K562 (cell line): Measurements from ENCODE around the gene RNASET2. TPM values are rescaled to one million over a fixed set of nuclear protein-coding genes. Genes with fewer than 3 reads are reported as not detected.

Experiments used
- BRCA1 ChIP-seq, 2 experiments: fragments of 450-650 bp in 1 of 2; sonication (generic) in 1 of 2; formaldehyde crosslinking in 1 of 2; IDR thresholded peaks; 2 replicates each; pipeline versions ENCODE4 v1.5.0 to v1.6.1; 2017 to 2020; ENCODE audit warnings: mild to moderate bottlenecking in 1 of 2, missing genetic modification reagents in 1 of 2
- CBX8 ChIP-seq: fragments of 200-600 bp; sonication (generic); IDR thresholded peaks from 2 replicates; pipeline ENCODE4 v1.6.1; 2012; ENCODE audit warnings: borderline replicate concordance, mixed run types, low read depth, mild to moderate bottlenecking, moderate library complexity, mixed read lengths, low read length, control low read depth, inconsistent platforms; ENCODE audit not compliant: poor library complexity, severe bottlenecking; ENCODE audit errors: extremely low read depth
- FOXK1 ChIP-seq: sonication (generic); formaldehyde crosslinking; IDR thresholded peaks from 2 replicates; pipeline ENCODE4 v1.8.0; 2022; ENCODE audit warnings: missing genetic modification reagents, mild to moderate bottlenecking, borderline replicate concordance
- HDAC1 ChIP-seq, 2 experiments: fragments of 450-650 bp; IDR thresholded peaks; 2 replicates each; pipeline ENCODE4 v1.6.1; 2016 to 2017; ENCODE audit warnings: inconsistent platforms in 1 of 2, mild to moderate bottlenecking in 1 of 2, moderate library complexity in 1 of 2
- HDAC8 ChIP-seq: fragments of 450-650 bp; IDR thresholded peaks from 2 replicates; pipeline ENCODE4 v1.6.1; 2016; ENCODE audit warnings: mild to moderate bottlenecking, missing genetic modification characterization, moderate library complexity, missing compliant biosample characterization
- HNRNPUL1 ChIP-seq: fragments of 200-400 bp; formaldehyde crosslinking; IDR thresholded peaks from 2 replicates; pipeline ENCODE4 v1.6.1; 2017; ENCODE audit warnings: low read length
- KAT8 ChIP-seq: fragments of 450-650 bp; IDR thresholded peaks from 2 replicates; pipeline ENCODE4 v1.6.1; 2016; ENCODE audit warnings: low read depth, mild to moderate bottlenecking
- NFRKB ChIP-seq: fragments of 450-650 bp; IDR thresholded peaks from 2 replicates; pipeline ENCODE4 v1.6.1; 2016; ENCODE audit warnings: low read depth
- PPARD ChIP-seq: fragments of 250-450 bp; sonication (Bioruptor Pico); IDR thresholded peaks from 2 replicates; pipeline ENCODE4 v1.8.0; 2022; ENCODE audit warnings: inconsistent platforms, mild to moderate bottlenecking, moderate library complexity
- SIN3B ChIP-seq: fragments of 450-650 bp; IDR thresholded peaks from 2 replicates; pipeline ENCODE4 v1.6.1; 2017; ENCODE audit warnings: low read depth, mild to moderate bottlenecking, moderate library complexity
- SUPT5H ChIP-seq: fragments of 450-650 bp; IDR thresholded peaks from 2 replicates; pipeline ENCODE4 v1.6.1; 2016
- TAF1 ChIP-seq: IDR thresholded peaks from 2 replicates; pipeline ENCODE4 v1.6.1; 2011; ENCODE audit warnings: mild to moderate bottlenecking, low read length, moderate library complexity; ENCODE audit not compliant: insufficient read depth, control insufficient read depth, severe bottlenecking; ENCODE audit errors: extremely low read depth
- TBP ChIP-seq: optimal IDR thresholded peaks from 2 replicates; pipeline ENCODE3; 2011; ENCODE audit warnings: low read depth, low read length, improper control_type of control experiment
- TCF3 ChIP-seq: sonication (generic); formaldehyde crosslinking; IDR thresholded peaks from 2 replicates; pipeline ENCODE4 v1.4.0; 2020; ENCODE audit warnings: mild to moderate bottlenecking, missing genetic modification reagents
- ZFX ChIP-seq: sonication (generic); formaldehyde crosslinking; IDR thresholded peaks from 2 replicates; pipeline ENCODE4 v1.8.0; 2022; ENCODE audit warnings: mild to moderate bottlenecking, missing genetic modification reagents, moderate library complexity
- ZNF76 ChIP-seq: fragments of 250-450 bp; sonication (Bioruptor Pico); IDR thresholded peaks from 2 replicates; pipeline ENCODE4 v1.4.0; 2020; ENCODE audit warnings: mild to moderate bottlenecking, moderate library complexity, borderline replicate concordance
- ZNF785 ChIP-seq: fragments of 250-450 bp; sonication (Bioruptor Pico); IDR thresholded peaks from 2 replicates; pipeline ENCODE4 v1.4.0; 2020; ENCODE audit warnings: mild to moderate bottlenecking
- polyA plus RNA-seq, 8 experiments: library from polyadenylated mRNA; depleted of rRNA in 4 of 8; stranded (reverse) in 5 of 8; unstranded in 3 of 8; fragments of >200 nt; fragmentation: Nextera tagmentation in 2 of 8; fragmentation: Illumina TruSeq in 1 of 8; extraction: Ambion mirVana in 2 of 8; extraction: Trizol in 1 of 8; gene quantifications; 2 replicates each; pipeline versions ENCODE4 v1.2.1 to v1.2.3, GENCODE V29; 2011 to 2014; ENCODE audit warnings: inconsistent platforms in 1 of 8, missing spikeins in 1 of 8
- total RNA-seq, 7 experiments: library from RNA; depleted of rRNA in 6 of 7; stranded (reverse); fragments of >200 nt in 6 of 7; fragmentation: Illumina TruSeq in 2 of 7; extraction: Trizol in 2 of 7; gene quantifications; 2 replicates each; pipeline versions ENCODE4 v1.2.1 to v1.2.3, GENCODE V29; 2011 to 2021; ENCODE audit warnings: low replicate concordance in 1 of 7
- TF ChIP-seq, protein P1 (sequence below), 2 experiments: IDR thresholded peaks; 2 replicates each; pipeline ENCODE4 v1.6.1; 2011; ENCODE audit warnings: borderline replicate concordance in 1 of 2, control low read depth in 1 of 2, low read depth in 1 of 2, low read length in 1 of 2, mild to moderate bottlenecking in 1 of 2, mixed read lengths in 1 of 2, moderate library complexity in 1 of 2; ENCODE audit not compliant: insufficient read depth in 1 of 2, insufficient read length in 1 of 2, poor library complexity in 1 of 2, severe bottlenecking in 1 of 2; ENCODE audit errors: extremely low read depth in 1 of 2
- TF ChIP-seq, protein P2 (sequence below): sonication (generic); formaldehyde crosslinking; IDR thresholded peaks from 2 replicates; pipeline ENCODE4 v1.4.0; 2020; ENCODE audit warnings: mild to moderate bottlenecking, missing genetic modification reagents
- TF ChIP-seq, protein P3 (sequence below): fragments of 450-650 bp; IDR thresholded peaks from 2 replicates; pipeline ENCODE4 v1.6.1; 2016; ENCODE audit warnings: antibody characterized with exemption
- TF ChIP-seq, protein P4 (sequence below): sonication (generic); formaldehyde crosslinking; IDR thresholded peaks from 2 replicates; pipeline ENCODE4 v1.8.1; 2023; ENCODE audit warnings: mild to moderate bottlenecking, missing genetic modification reagents, moderate library complexity

The RNASET2 gene
- total and polyA plus RNA-seq, 9 of the 15 experiments (the other 6 are each of a cell fraction or from before 2014, with no cell fraction given) = 7.4 to 141 (median 91.3) TPM

DNA sequence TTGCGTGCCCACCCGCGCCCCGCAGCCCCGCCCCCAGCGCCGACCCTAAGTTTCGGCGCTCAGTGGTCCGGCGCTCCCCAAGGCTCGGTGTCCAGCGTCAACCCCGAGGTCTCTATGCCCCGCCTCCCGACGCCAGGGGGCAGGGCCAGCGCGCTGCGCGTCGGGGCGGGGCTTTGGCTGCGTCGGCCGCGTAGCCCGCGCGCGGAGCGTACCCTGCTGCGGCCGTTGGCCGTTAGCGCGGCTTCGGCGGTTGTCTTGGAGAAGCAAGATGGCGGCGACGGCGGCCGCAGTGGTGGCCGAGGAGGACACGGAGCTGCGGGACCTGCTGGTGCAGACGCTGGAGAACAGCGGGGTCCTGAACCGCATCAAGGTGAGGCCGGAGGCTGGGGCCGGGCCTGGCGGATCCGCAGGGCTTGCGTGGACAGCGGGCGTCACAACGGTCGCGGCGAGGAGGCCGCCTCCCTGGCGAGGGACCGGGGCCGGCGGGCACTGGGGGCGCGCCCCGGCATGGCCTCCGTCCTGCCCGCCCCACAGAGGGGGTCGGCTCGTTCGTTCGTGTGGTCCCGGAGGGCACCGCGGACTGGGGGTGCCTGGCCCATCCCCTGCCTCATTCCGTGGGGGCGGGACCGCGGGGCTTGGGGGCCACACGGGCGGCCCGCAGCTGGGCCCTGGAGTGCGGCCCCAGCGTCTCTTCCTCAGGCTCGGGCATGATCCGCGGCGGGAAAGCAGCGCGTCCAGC is 43.0 kb upstream of the RNASET2 start, which contains the start of gene CEP43 (continued):
- TF ChIP-seq, protein P1, sequence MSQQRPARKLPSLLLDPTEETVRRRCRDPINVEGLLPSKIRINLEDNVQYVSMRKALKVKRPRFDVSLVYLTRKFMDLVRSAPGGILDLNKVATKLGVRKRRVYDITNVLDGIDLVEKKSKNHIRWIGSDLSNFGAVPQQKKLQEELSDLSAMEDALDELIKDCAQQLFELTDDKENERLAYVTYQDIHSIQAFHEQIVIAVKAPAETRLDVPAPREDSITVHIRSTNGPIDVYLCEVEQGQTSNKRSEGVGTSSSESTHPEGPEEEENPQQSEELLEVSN (IDR thresholded peaks at IDR 0.05; ENCODE audit: borderline replicate concordance in 1 of 2, extremely low read depth in 1 of 2, insufficient read depth in 1 of 2, insufficient read length in 1 of 2, low read depth in 1 of 2, low read length in 1 of 2, poor library complexity in 1 of 2, severe bottlenecking in 1 of 2) = peak in 1 of 2 experiments; percentile 50
- TF ChIP-seq NFRKB (peak; percentile 60; the same call in 1 of the 2 replicates), HDAC1 (IDR thresholded peaks at IDR 0.05) (peak in 1 of 2 experiments; percentile 89; a peak in 2 of 4 replicates), BRCA1 (IDR thresholded peaks at IDR 0.05) (no peak), BRCA1 (CRISPR knock-in tag; IDR thresholded peaks at IDR 0.05) (peak; percentile 96; the same call in 1 of the 2 replicates), ZFX (CRISPR knock-in tag) (peak; percentile 75), CBX8 (no peak), TBP (peak; percentile 78), ZNF76 (peak; percentile 42; the same call in 1 of the 2 replicates), SIN3B (peak; percentile 77), PPARD (CRISPR knock-in tag) (no peak), TAF1 (peak; percentile 57), SUPT5H (peak; percentile 70), FOXK1 (CRISPR knock-in tag) (no peak), HNRNPUL1 (no peak), ZNF785 (no peak), TCF3 (CRISPR knock-in tag) (0 out of 2 replicates have a peak, but pooled peaks have one; percentile 14), KAT8 (no peak), HDAC8 (tag) (no peak)
- TF ChIP-seq, protein P2, sequence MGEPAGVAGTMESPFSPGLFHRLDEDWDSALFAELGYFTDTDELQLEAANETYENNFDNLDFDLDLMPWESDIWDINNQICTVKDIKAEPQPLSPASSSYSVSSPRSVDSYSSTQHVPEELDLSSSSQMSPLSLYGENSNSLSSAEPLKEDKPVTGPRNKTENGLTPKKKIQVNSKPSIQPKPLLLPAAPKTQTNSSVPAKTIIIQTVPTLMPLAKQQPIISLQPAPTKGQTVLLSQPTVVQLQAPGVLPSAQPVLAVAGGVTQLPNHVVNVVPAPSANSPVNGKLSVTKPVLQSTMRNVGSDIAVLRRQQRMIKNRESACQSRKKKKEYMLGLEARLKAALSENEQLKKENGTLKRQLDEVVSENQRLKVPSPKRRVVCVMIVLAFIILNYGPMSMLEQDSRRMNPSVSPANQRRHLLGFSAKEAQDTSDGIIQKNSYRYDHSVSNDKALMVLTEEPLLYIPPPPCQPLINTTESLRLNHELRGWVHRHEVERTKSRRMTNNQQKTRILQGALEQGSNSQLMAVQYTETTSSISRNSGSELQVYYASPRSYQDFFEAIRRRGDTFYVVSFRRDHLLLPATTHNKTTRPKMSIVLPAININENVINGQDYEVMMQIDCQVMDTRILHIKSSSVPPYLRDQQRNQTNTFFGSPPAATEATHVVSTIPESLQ (CRISPR knock-in tag) = peak; percentile 7; the same call in 1 of the 2 replicates
- TF ChIP-seq, protein P3, sequence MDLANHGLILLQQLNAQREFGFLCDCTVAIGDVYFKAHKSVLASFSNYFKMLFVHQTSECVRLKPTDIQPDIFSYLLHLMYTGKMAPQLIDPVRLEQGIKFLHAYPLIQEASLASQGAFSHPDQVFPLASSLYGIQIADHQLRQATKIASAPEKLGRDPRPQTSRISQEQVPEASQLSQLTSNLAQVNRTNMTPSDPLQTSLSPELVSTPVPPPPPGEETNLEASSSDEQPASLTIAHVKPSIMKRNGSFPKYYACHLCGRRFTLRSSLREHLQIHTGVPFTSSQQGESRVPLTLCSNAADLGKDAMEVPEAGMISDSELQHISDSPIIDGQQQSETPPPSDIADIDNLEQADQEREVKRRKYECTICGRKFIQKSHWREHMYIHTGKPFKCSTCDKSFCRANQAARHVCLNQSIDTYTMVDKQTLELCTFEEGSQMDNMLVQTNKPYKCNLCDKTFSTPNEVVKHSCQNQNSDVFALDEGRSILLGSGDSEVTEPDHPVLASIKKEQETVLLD = peak; percentile 77; the same call in 1 of the 2 replicates
- TF ChIP-seq, protein P4, sequence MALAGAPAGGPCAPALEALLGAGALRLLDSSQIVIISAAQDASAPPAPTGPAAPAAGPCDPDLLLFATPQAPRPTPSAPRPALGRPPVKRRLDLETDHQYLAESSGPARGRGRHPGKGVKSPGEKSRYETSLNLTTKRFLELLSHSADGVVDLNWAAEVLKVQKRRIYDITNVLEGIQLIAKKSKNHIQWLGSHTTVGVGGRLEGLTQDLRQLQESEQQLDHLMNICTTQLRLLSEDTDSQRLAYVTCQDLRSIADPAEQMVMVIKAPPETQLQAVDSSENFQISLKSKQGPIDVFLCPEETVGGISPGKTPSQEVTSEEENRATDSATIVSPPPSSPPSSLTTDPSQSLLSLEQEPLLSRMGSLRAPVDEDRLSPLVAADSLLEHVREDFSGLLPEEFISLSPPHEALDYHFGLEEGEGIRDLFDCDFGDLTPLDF (CRISPR knock-in tag) = peak; percentile 44; the same call in 1 of the 2 replicates
